ENCODE data around the gene TIMM22.

GRCh38 chr17:1004769-1005295 lies 7.9 kb downstream of the TIMM22 start:
- no peak for TF ChIP-seq CTCF (IDR thresholded peaks at IDR 0.05; ENCODE audit: insufficient read depth, low read length)
- TF ChIP-seq POLR2AphosphoS5 (IDR thresholded peaks at IDR 0.05; ENCODE audit: low read depth), result no peak
- TF ChIP-seq REST (IDR thresholded peaks at IDR 0.05; ENCODE audit: insufficient replicate concordance, low read depth), result no peak

Measured in HL-60 (cell line).